Heart right ventricle (tissue), 16 donors: Measurements from ENCODE around the gene ZBTB12. TPM values are rescaled to one million over a fixed set of nuclear protein-coding genes. Genes with fewer than 3 reads are reported as not detected.
A peak's percentile ranks its signal among the peaks of the same experiment; 100 is the strongest.

Experiments
- ATAC-seq, 8 donors: fragments of 200-7000 bp; cut with Tn5 transposase; one replicate each; pipeline ENCODE4 v1.9.1; 2020; ENCODE audit warnings: mild to moderate bottlenecking in 8 of 8, moderate library complexity in 8 of 8, moderate number of reproducible peaks in 1 of 8
- DNase-seq, 2 donors: peaks; one replicate each; pipeline ENCODE4 v3.0.0-alpha.2; 2020
- H3K27ac ChIP-seq, 10 donors: fragments of 200-600 bp; sonication (generic) in 2 of 10; one replicate each; pipeline versions ENCODE4 v1.5.0 to v1.8.0; 2020 to 2022; ENCODE audit warnings: mild to moderate bottlenecking in 3 of 10
- H3K27me3 ChIP-seq, 7 donors: fragments of 200-600 bp; one replicate each; pipeline ENCODE4 v1.8.0; 2021 to 2022; ENCODE audit warnings: mild to moderate bottlenecking in 2 of 7
- H3K36me3 ChIP-seq, 9 donors: fragments of 200-600 bp; sonication (generic) in 1 of 9; one replicate each; pipeline versions ENCODE4 v1.5.0 to v1.8.0; 2020 to 2022; ENCODE audit warnings: mild to moderate bottlenecking in 2 of 9
- H3K4me1 ChIP-seq, 9 donors: fragments of 200-600 bp; sonication (generic) in 1 of 9; one replicate each; pipeline versions ENCODE4 v1.5.0 to v1.8.0; 2020 to 2022; ENCODE audit warnings: mild to moderate bottlenecking in 4 of 9
- H3K4me3 ChIP-seq, 10 donors: fragments of 200-600 bp; sonication (generic) in 2 of 10; one replicate each; pipeline versions ENCODE4 v1.5.0 to v1.8.0; 2020 to 2022; ENCODE audit warnings: mild to moderate bottlenecking in 7 of 10, moderate library complexity in 2 of 10
- H3K9me3 ChIP-seq, 11 donors: fragments of 200-600 bp in 10 of 11; sonication (generic) in 2 of 11; one replicate each; pipeline versions ENCODE4 v1.5.0 to v1.8.0; 2013 to 2022; ENCODE audit warnings: mild to moderate bottlenecking in 2 of 11, control low read depth in 1 of 11, moderate library complexity in 1 of 11
- WGBS, 2 donors: extraction: QIAGEN DNeasy Blood & Tissue Kit; methylation state at CpG; one replicate each; pipeline ENCODE4 v1.1.7; 2013; ENCODE audit warnings: inconsistent platforms in 1 of 2; 5-methylcytosine and 5-hydroxymethylcytosine counted together
- intact Hi-C, 10 donors: fragments of 100-400 bp; cut with DNase I; formaldehyde crosslinking; loops; one replicate each; pipeline versions ENCODE4 v1.11.1 to v1.14.2; 2022
- polyA plus RNA-seq, 2 donors: library from polyadenylated mRNA; stranded (reverse); fragments of 200-250 nt; gene quantifications; one replicate each; pipeline ENCODE4 v1.2.3, GENCODE V29; 2013
- total RNA-seq, 10 donors: library from RNA; stranded (reverse); fragmentation: NEBNext Ultra II Directional in 3 of 10; extraction: Animal tissue kit (Norgen Biotek cat#: 25700) in 3 of 10; gene quantifications; one replicate each; pipeline versions ENCODE4 v1.2.1 to v1.2.4, GENCODE V29; 2021 to 2023
- TF ChIP-seq, protein P1 (sequence below), 9 donors: fragments of 200-600 bp; sonication (generic) in 2 of 9; IDR thresholded peaks; one replicate each; pipeline versions ENCODE4 v1.5.0 to v1.8.0; 2021 to 2022; ENCODE audit warnings: antibody characterized with exemption in 9 of 9, mild to moderate bottlenecking in 5 of 9, moderate library complexity in 1 of 9
- donor health status: Arrhythmogenic right ventricular cardiomyopathy.
- donor health status: ischemic (EF 13 %, LVEDD 7.1; RV severe dilation, severe dysfunction).
- donor health status: healthy with polysubstance abuse.
- donor health status: DM: no; HTN: yes; CAD: no.
- donor health status: DM: no; HTN: no; CAD: no.
- donor health status: ischemic (EF 25% LVEDD 6.9; RV normal size, moderate dysfunction).
- donor health status: ischemic (EF 25% LVEDD 5.7; RV mildly dilated, moderate dysfunction).
- donor health status: healthy.
- donor health status: DM: yes; HTN: yes; CAD: no.
- donor health status: Ischemic cardiomyopathy.
- donor health status: ischemic (EF 35%, LVEDD 5.7; RV mildly dilated, moderate dysfunction).
- donor health status: nonischemic (EF 11% LVEDD 7.7; RV severe dilation, severe dysfunction).
- donor health status: DM: yes; HTN: yes; CAD: no.
- donor health status: PGD.
- donor health status: ischemic (EF 29% LVEDD 5.4; RV normal size, mild dysfunction).
- donor health status: nonischemic (EF 23%, LVEDD 6.1; RV moderate dilation, normal function).

ZBTB12 gene
- total and polyA plus RNA-seq, 12 donors = 1.5 to 4.9 (median 2.6) TPM

DNA sequence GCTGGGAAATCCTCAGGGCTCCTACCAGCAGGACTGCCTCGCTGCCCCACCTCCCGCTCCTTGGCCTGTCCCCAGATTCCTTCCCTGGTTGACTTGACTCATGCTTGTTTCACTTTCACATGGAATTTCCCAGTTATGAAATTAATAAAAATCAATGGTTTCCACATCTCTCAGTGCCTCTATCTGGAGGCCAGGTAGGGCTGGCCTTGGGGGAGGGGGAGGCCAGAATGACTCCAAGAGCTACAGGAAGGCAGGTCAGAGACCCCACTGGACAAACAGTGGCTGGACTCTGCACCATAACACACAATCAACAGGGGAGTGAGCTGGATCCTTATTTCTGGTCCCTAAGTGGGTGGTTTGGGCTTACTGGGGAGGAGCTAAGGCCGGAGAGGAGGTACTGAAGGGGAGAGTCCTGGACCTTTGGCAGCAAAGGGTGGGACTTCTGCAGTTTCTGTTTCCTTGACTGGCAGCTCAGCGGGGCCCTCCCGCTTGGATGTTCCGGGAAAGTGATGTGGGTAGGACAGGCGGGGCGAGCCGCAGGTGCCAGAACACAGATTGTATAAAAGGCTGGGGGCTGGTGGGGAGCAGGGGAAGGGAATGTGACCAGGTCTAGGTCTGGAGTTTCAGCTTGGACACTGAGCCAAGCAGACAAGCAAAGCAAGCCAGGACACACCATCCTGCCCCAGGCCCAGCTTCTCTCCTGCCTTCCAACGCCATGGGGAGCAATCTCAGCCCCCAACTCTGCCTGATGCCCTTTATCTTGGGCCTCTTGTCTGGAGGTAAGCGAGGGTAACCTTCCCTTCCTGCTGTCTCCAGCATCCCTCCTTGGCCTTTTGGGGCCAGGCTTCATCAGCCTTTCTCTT lies 43.9 kb upstream of the ZBTB12 start, which contains the start of gene CFB:
Gene CFB, plus strand, starts transcription at position 589 of the 863 bp plus-strand sequence. Its CDS starts 127 bp downstream, at position 716.
- peak; percentile 54 to 58 for DNase-seq
- peak within 1 kb of the TSS; percentile 2 to 85 (median 66) for H3K27ac ChIP-seq
- TF ChIP-seq, protein P1, sequence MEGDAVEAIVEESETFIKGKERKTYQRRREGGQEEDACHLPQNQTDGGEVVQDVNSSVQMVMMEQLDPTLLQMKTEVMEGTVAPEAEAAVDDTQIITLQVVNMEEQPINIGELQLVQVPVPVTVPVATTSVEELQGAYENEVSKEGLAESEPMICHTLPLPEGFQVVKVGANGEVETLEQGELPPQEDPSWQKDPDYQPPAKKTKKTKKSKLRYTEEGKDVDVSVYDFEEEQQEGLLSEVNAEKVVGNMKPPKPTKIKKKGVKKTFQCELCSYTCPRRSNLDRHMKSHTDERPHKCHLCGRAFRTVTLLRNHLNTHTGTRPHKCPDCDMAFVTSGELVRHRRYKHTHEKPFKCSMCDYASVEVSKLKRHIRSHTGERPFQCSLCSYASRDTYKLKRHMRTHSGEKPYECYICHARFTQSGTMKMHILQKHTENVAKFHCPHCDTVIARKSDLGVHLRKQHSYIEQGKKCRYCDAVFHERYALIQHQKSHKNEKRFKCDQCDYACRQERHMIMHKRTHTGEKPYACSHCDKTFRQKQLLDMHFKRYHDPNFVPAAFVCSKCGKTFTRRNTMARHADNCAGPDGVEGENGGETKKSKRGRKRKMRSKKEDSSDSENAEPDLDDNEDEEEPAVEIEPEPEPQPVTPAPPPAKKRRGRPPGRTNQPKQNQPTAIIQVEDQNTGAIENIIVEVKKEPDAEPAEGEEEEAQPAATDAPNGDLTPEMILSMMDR (IDR thresholded peaks at IDR 0.05) = no peak
- H3K36me3 ChIP-seq = peaks cover 0 to 13% (median 0%) of the 10 kb centered on the region in 9 donors
- H3K4me3 ChIP-seq = peak within 1 kb of the TSS in 6 of 10 donors; percentile 26 to 37 (median 30)
- no peaks in the 10 kb centered on the region for H3K9me3 ChIP-seq
- intact Hi-C loops = loop anchor here in 2 of 10 donors (10.0 kb wide), 2 partner anchors 261 to 271 kb away; partner anchors contain the start of gene LY6G5C (in 1 of the 2)
- H3K4me1 ChIP-seq = peaks cover 0 to 18% (median 4%) of the 10 kb centered on the region in 9 donors
- peak; percentile 66 to 88 (median 81) for ATAC-seq
- H3K27me3 ChIP-seq = peaks cover 0 to 21% (median 0%) of the 10 kb centered on the region in 7 donors
- WGBS, 2 donors = 42 to 50% methylated on average over 11 of the region's 11 CpGs

DNA sequence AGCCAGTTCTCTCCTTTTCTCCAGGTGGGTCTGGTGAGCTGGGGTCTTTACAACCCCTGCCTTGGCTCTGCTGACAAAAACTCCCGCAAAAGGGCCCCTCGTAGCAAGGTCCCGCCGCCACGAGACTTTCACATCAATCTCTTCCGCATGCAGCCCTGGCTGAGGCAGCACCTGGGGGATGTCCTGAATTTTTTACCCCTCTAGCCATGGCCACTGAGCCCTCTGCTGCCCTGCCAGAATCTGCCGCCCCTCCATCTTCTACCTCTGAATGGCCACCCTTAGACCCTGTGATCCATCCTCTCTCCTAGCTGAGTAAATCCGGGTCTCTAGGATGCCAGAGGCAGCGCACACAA lies 43.2 kb upstream of the ZBTB12 start:
- WGBS, 2 donors = 81 to 85% methylated on average over 9 of the region's 9 CpGs
- Histone ChIP-seq H3K27ac (peak overlapping the region in 9 of 10 donors; percentile 7 to 85 (median 68)), H3K4me3 (peak overlapping the region in 5 of 10 donors; percentile 26 to 37 (median 32)), H3K9me3 (no peaks in the 10 kb centered on the region), H3K27me3 (peaks cover 0 to 21% (median 0%) of the 10 kb centered on the region in 7 donors), H3K36me3 (peaks cover 0 to 7% (median 0%) of the 10 kb centered on the region in 9 donors), H3K4me1 (peaks cover 0 to 18% (median 4%) of the 10 kb centered on the region in 9 donors)
- ATAC-seq (no peak), DNase-seq (no peak)
- intact Hi-C loops = loop anchor here in 2 of 10 donors (10.0 kb wide), 2 partner anchors 260 to 270 kb away; partner anchors contain the start of gene LY6G5C (in 1 of the 2)
- TF ChIP-seq, protein P1 (IDR thresholded peaks at IDR 0.05) = no peak

DNA sequence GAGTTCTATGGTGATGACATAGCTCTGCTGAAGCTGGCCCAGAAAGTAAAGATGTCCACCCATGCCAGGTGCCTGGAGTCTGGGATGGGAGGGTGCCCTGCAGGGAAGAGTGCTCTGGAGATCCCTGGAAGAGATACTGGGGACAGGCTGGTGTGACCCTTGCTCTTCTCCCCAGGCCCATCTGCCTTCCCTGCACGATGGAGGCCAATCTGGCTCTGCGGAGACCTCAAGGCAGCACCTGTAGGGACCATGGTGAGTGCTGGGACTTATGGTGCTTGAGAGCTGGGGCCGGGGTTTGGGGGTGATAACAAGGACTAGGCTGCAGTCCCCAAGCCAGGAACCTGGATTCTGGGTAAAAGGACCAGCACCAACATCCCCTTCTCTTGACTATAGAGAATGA lies 41.9 kb upstream of the ZBTB12 start:
- no peak overlapping the region for H3K27ac ChIP-seq
- TF ChIP-seq, protein P1 (IDR thresholded peaks at IDR 0.05) = no peak
- H3K9me3 ChIP-seq = no peaks in the 10 kb centered on the region
- no peak overlapping the region for H3K4me3 ChIP-seq
- WGBS, 2 donors = 78 to 85% methylated on average over 3 of the region's 3 CpGs
- DNase-seq (no peak), ATAC-seq (no peak)
- H3K27me3 ChIP-seq = peaks cover 0 to 21% (median 0%) of the 10 kb centered on the region in 7 donors
- peaks cover 0 to 20% (median 0%) of the 10 kb centered on the region in 9 donors for H3K36me3 ChIP-seq
- peaks cover 0 to 18% (median 4%) of the 10 kb centered on the region in 9 donors for H3K4me1 ChIP-seq
- intact Hi-C loops = loop anchor here in 2 of 10 donors (10.0 kb wide), 2 partner anchors 259 to 269 kb away; partner anchors contain the start of gene LY6G5C (in 1 of the 2)

DNA sequence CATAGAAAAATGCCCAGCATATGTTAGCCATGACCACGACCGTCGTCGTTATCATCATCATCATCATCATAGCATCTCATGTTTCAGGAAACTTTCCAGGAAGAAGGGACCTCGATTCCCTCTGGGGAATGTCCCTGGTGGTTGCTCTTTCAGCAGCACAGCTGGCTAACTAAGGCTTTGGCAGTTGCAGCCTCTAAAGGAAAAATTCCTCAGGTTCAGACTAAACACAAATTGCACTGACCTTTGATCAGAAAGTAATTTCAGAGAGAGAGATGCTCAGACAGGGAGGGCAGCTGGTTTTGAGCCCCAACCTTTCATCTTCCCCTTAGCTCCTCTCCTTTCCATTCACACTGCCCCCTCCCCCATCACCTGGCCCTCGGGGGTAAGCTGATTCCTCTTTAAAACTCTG lies 38.4 kb upstream of the ZBTB12 start:
- DNase-seq (no peak), ATAC-seq (no peak)
- H3K36me3 ChIP-seq = peaks cover 0 to 23% (median 0%) of the 10 kb centered on the region in 9 donors
- TF ChIP-seq, protein P1 (IDR thresholded peaks at IDR 0.05) = no peak
- intact Hi-C loops = loop anchor here in 2 of 10 donors (10.0 kb wide), 2 partner anchors 255 to 265 kb away; partner anchors contain the start of gene LY6G5C (in 1 of the 2)
- no peaks in the 10 kb centered on the region for H3K9me3 ChIP-seq
- H3K4me3 ChIP-seq = no peak overlapping the region
- H3K4me1 ChIP-seq = peaks cover 0 to 7% (median 0%) of the 10 kb centered on the region in 9 donors
- no peak overlapping the region for H3K27ac ChIP-seq
- H3K27me3 ChIP-seq = peaks cover 0 to 21% (median 0%) of the 10 kb centered on the region in 7 donors
- 12 to 18% methylated on average over 6 of the region's 6 CpGs for WGBS, 2 donors
